Suprapubic skin (tissue), 3 donors: ENCODE data around the gene EIF4G2.

Experiments used
- POLR2A ChIP-seq, 2 donors: fragments of 450-650 bp; IDR thresholded peaks; one replicate each; pipeline ENCODE4 v1.6.1; 2017; ENCODE audit warnings: antibody characterized with exemption in 2 of 2, mild to moderate bottlenecking in 2 of 2, moderate library complexity in 2 of 2
- TF ChIP-seq, protein P1 (sequence below), 2 donors: fragments of 200-600 bp in 1 of 2; fragments of 450-650 bp in 1 of 2; sonication (generic) in 1 of 2; IDR thresholded peaks; one replicate each; pipeline ENCODE4 v1.5.1; 2016 to 2019; ENCODE audit warnings: antibody characterized with exemption in 2 of 2, mild to moderate bottlenecking in 1 of 2, moderate library complexity in 1 of 2

DNA sequence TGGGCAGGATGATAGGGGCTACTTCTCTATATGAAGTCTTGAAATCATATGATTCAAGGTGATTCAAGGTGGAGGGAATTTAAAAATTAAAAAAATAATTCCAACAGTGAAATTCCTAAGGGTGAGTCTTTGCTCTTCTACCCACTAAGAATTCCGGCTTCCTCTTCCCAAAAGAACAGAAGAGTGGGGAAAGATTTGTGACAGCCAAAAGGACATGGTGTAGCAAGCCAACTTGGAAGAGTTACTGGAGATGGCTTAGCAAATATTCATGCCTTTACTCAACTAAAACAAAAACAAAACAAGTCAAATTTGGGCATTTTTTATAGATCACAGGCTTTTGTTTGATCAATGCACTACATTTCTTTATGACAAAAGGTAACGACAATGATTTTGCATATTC, 36.9 kb upstream of the EIF4G2 start:
- no peak for TF ChIP-seq POLR2A (IDR thresholded peaks at IDR 0.05)
- TF ChIP-seq, protein P1, sequence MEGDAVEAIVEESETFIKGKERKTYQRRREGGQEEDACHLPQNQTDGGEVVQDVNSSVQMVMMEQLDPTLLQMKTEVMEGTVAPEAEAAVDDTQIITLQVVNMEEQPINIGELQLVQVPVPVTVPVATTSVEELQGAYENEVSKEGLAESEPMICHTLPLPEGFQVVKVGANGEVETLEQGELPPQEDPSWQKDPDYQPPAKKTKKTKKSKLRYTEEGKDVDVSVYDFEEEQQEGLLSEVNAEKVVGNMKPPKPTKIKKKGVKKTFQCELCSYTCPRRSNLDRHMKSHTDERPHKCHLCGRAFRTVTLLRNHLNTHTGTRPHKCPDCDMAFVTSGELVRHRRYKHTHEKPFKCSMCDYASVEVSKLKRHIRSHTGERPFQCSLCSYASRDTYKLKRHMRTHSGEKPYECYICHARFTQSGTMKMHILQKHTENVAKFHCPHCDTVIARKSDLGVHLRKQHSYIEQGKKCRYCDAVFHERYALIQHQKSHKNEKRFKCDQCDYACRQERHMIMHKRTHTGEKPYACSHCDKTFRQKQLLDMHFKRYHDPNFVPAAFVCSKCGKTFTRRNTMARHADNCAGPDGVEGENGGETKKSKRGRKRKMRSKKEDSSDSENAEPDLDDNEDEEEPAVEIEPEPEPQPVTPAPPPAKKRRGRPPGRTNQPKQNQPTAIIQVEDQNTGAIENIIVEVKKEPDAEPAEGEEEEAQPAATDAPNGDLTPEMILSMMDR (IDR thresholded peaks at IDR 0.05), result no peak
